Spleen (tissue), 7 donors: ENCODE measurements around the gene CRMP1.

Experiments used
- CTCF ChIP-seq, 11 experiments: fragments of 200-600 bp in 7 of 11; fragments of 450-650 bp in 4 of 11; sonication (generic) in 4 of 11; IDR thresholded peaks in 8 of 11; conservative IDR thresholded peaks in 3 of 11; 1 replicate in 7 of 11; 2 replicates in 4 of 11; pipeline versions ENCODE4 v1.4.0 to v1.8.0; 2016 to 2021; ENCODE audit warnings: antibody characterized with exemption in 11 of 11, inconsistent platforms in 4 of 11, mild to moderate bottlenecking in 1 of 11
- POLR2A ChIP-seq, 3 donors: fragments of 450-650 bp; IDR thresholded peaks; one replicate each; pipeline ENCODE4 v1.5.1; 2017; ENCODE audit warnings: antibody characterized with exemption in 3 of 3, mild to moderate bottlenecking in 1 of 3
- POLR2AphosphoS5 ChIP-seq, 3 donors: sonication (generic); formaldehyde crosslinking; IDR thresholded peaks; one replicate each; pipeline ENCODE4 v1.5.1; 2017; ENCODE audit warnings: antibody characterized with exemption in 3 of 3
- donor health status: DM: no; HTN: no; CAD: no; lungs with moderate emphysema.
- donor health status: DM: no; HTN: no; CAD: no.
- donor health status: DM: no; HTN: no; CAD: no.

DNA sequence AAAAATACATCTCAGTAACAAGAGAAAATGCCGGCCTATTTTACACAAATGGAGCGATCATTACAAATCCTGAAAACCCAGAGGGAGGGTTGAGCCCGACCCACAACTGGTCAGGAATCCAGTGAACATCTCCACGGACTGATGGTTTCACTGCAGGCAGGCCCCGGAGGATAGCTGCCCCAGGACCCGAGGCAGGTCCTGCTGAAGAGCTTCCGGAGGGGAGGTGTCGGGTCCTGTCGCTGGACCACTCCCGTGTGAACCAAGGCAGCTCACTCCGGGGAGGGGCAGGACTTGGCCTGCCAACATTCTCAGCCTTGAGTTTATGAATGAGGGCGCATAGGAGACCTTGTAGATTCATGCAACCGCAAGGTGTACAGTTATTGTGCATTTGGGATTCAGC is 4.8 kb upstream of the CRMP1 start:
- TF ChIP-seq CTCF (IDR thresholded peaks at IDR 0.05 in 8 of 11, conservative IDR thresholded peaks at IDR 0.05 in 3 of 11) (no peak), POLR2AphosphoS5 (IDR thresholded peaks at IDR 0.05) (no peak), POLR2A (IDR thresholded peaks at IDR 0.05) (no peak)
